HG02610 (cell line): ENCODE measurements around the gene FUCA1.
"Not testable (repeated sequence)": the region's sequence is repeated elsewhere in the genome, so short reads cannot be mapped to it uniquely, and the experiment has no call there.

Experiments
- ATAC-seq: cut with Tn5 transposase; IDR thresholded peaks from one replicate; pipeline ENCODE4 v1.9.1; 2021; ENCODE audit warnings: mild to moderate bottlenecking, moderate library complexity; ENCODE audit not compliant: unreplicated experiment

Gene FUCA1

DNA sequence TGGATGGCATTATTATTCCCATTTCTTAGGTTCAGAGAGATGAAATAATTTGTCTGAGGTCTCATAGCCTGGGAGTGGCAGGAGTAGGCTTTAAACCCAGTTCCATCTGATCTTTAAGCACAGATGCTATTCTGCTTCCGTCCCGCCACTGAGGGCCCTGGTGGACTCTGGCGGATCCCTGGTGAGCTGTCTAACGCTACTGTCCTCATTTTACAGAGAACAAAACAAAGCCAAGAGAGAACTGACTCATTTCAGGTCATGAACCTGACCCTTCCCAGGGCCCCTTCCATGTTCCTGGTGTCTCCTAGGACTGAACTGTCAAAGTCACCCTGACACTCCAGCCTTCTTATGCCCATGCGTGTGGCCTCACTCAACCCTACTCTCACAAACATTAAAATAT lies 64.4 kb downstream of the FUCA1 start:
- no peak for ATAC-seq

DNA sequence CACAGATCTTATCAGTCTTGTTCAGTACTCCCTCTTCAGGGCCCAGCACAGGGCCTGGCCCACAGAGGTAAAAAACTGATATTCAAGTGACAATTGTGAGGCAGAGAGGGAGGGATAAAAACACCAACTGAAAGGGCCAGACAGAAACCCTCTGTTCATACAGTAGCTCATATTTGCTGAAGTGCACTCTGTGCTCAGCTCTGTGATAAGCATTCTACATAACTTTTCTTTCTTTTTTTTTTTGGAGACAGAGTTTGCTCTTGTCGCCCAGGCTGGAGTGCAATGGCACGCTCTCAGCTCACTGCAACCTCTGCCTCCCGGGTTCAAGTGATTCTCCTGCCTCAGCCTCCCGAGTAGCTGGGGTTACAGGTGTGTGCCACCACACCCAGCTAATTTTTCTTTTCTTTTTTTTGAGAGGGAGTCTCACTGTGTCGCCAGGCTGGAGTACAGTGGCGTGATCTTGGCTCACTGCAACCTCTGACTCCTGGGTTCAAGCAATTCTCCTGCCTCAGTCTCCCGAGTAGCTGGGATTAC lies 65.2 kb downstream of the FUCA1 start:
- not testable (repeated sequence) for ATAC-seq

DNA sequence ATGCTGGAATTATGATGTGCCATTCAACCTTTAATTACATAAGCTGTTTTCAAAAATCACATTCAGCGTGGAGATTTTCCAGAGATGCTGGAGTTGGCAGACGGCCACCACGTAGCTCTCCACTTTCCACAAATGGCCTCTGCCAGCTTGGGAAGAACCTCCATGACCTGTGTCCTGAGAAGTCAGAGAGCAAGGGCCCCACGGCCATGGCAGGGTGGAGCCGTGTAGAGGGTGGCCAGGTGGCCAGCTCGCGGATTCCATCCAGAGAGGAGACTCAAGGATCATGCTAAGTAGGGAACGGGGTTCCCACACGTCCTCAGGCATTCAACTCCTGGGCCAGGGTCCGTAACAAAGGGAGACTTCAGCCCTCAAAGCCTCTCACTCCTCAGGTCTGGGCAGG lies 66.2 kb downstream of the FUCA1 start:
- no peak for ATAC-seq

DNA sequence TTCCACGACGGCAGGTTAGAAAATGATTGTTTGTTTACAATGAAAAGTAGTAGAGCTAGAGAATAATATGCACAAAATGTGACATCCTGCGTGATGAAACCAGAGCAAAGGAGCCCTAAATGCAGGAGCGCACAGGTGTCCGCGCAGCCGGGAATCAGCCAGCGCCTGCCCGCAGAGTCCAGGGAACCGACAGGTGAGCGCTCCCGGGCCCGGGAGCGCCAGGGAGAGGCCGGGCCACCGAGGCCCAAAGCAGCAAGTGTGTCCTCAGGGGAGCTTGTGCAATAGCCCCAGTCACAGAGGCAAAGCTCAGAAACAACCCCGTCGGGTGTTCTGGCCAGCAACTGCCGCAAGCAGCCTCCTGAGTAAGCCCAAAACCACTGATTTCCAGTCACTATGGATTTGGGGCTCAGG lies 66.7 kb downstream of the FUCA1 start:
- ATAC-seq: no peak

DNA sequence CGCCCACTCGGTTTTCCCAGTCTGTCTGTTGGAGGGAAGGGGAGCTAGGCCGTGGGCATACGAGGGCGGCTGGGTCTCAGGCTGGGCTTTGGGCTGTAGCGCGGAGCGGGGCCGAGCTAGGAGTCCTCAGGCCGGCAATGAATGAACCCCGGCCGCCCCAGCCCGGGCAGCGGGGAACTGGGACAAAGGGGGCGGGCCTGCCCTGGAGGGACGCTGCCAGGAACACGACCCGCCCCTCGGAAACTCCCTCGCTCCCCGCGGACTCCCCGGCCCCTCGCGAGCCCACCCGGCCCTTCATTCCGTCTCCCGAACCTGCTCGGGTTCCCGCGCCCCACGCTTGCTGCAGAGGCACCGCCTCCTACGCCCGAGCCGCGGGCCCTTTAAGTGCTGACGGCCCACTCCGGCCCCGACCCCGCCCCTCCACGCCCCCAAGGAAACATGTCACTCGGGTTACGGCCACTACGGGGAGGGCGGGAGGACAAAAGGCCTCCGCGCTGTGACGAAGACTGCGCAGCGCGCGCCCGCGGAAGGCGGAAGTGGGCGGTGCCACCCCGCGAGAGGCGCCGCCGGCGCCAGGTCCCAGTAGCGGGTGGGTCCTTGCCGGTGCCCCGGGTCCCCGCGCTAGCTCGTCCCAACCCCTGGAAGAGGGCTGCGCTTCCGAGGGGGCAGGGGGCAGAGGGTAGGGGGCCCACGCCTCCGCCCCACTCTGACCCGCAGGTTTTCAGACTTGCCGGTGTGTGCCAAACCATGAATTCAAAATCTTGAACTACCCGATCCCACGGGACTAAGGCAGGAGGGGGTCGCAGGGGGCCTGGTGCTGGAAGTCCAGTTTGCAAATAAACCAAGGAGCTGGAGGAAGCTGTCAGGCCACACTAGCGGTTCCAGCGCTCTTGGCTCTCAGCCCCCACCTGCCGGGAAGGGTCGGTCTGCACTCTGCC lies 67.4 kb downstream of the FUCA1 start, which contains the start of gene GALE:
GALE (minus strand) TSS at position 355 of the 938 bp plus-strand sequence. CDS start 1,747 bp downstream, outside the sequence.
- peak; percentile 76 for ATAC-seq

DNA sequence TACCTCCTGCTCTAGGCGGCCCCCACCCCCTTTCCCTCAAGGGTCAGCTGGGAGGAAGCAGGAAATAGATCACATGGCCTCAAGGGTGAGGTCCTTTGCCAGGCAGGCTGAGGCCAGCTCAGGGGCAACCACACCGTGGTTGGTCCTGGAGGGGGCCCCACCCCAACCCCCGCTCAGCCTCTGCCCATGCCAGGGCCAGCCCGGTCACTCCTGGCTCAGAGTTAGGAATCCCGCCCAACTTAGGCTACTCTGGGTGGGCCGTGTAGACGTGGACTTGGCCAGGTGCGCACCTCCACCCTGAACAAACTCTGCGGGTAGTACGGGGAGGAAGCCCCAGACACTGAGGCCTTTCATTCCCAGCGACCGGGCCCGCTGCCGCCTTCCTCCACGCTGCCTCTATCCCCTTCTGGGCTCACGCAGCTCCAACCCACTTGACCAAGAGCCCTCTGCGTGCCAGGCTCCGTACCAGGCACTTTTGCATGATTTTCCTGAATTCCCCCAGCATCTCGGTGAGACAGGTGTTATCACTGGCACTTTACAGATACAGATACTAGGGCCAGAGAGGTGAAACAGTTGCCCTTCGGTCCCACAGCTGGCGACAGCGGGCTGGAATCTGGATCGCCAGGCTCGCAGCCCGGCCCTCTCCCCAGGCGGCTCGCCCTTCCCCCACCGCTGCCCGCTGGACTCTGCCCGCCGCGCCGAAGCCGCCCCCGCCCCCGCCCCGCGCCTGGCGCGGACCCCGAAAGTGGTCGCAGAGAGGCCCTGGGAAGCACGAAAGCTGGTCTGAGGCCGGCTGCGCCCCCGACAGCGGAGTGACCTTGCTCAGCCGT lies 68.3 kb downstream of the FUCA1 start:
- ATAC-seq: no peak

DNA sequence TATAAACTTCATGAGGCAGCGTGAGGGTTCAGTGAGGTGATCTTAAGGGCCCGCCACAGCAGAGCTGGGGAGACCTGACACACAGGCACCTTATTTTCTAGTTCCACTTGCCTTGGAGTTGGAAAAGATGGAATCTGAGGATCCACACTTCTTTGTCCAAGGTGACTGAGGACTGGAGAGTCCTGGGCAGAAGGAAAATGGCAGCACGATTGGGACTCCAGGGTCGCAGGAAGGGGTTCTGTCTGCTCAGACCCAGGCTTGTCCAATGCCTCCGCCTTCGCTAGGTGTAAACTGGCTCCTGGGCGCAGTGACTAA lies 68.9 kb downstream of the FUCA1 start:
- ATAC-seq: no peak

DNA sequence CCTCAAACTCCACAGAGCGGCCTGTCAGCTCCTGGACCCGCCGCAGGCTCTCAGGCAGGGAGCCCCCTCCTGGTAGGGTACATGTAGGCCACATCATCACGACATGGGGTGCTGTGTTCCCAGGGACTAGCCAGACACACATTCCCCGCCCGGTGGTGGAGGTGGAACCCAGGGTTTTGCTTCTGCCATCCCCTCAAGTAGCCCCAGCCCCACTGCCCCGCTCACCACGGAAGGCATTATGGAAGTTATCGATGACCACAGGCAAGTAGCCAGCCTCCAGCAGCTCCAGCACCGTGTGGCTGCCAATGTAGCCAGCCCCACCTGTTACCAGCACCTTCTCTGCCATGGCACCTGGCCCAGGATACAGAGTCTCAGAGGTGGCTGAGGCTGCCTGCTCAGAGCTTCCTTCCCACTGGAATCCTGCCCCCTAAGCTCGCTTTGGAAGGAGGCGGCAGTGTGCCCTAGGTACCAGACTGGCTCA lies 69.4 kb downstream of the FUCA1 start:
- ATAC-seq: no peak

DNA sequence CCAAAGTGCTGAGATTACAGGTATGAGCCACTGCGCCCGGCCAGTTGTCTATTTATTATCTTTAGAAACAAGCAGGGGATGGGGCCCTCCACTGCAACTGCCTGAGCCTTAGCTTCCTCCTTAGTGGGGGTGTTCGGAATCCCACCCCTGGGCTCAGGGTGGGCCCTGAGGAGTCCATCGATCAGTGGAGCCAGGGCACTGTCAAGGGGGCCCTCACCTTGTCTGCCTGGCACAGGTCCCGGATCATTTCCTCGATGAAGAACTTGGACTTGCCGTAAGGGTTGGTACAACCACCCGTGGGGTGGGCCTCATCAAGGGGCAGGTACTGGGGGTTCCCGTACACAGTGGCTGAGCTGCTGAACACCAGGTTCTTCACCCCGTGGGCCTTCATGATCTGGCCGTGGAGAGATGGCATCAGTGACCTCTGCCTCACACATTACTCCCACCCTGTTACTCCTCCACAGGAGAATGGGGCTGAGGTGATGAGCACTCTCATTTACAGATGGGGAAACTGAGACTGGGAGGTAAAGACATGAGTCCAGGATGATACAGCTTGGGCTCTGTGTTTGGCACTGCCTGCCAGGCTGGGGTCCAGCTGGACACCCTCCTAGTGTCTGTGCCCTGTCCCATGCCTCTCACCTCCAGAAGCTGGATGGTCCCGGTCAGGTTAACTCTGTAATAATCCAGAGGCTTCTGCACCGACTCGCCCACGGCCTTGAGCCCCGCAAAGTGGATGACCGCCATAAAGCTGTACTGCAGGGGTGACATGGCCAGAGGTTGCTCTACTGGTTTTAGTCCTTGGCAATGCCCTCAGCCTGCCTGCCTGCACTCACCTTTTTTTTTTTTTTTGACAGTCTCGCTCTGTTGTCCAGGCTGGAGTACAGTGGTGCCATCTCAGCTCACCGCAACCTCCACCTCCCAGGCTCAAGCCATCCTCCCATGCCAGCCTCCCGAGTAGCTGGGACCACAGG lies 70.3 kb downstream of the FUCA1 start:
- no peak for ATAC-seq

DNA sequence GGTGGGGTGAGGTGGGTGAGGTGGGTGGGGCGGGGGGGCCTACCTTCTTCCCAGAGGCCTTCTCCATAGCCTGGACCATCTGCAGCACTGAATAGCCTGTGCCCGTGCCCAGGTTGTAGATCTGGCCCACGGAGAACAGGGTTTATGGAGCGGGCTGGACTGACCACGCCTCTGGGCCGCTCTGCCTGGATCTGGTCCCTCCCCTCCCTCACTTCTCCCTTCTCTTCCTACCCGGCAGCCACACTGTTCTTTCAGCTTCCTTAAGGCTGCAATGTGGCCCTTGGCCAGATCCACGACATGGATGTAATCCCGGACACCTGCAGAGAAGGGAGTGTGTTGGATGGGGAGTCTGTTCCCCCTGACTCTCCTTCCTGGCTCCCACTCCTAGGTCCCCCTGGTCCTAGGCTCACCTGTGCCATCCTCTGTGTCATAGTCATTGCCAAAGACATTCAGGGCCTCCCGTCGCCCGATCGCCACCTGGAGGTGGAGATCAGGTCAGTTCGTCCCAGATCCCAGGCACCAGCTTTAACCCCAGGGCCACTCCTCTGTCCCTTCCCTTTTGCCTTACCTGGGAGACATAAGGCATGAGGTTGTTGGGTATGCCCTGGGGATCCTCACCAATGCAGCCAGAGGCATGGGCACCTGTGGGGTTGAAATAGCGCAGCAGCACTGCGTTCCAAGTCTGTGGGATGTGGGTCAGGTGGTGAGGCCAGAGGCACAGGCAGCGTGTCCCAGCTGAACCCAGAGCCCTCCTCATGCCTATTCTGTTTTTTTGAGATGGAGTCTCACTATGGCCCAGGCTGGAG lies 71.4 kb downstream of the FUCA1 start:
- no peak for ATAC-seq

DNA sequence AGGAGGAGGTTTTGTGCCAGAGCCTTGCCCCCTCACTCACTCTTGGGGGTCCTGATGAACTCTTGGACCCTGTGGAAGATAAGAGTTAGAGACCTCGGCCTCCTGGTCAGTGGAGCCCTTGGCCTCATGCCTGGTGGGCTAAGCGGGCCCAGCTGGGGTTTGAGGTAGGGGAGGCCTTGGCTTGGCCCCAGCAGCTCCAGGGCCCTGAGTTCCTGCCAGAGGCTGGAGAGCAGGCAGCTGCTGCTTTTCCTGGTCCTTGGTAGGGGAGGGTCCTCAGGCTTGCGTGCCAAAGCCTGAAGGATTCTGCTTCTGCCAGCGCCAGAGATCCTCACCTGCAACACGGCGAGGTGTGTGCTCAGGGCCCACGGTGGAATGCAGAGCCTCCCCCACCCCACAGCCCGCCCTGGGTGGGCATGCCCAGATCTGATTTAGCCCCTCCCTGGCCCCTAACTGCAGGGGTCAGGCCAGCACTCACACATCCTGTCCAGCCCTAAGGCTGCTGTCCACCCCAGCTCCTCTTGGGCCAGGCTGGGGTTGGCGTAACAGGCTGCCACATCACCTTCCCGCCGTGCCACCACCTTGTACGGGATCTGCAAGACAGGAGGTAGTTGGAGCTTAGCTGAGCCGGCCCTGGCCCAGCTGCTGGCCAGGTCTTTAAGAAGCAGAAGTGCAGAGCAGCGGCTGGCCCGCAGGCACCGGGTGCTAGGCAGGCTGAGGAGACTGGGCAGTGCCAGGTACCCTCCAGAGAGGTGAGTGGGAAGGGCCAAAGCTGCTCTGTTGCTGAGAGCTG lies 72.2 kb downstream of the FUCA1 start:
- no peak for ATAC-seq
